A673 (cell line): ENCODE results near the gene RAB25.

Experiments
- CTCF ChIP-seq: fragments of 300-800, 200-600 bp; sonication (generic); conservative IDR thresholded peaks from 2 replicates; pipeline ENCODE4 v1.5.1; 2017; ENCODE audit warnings: low read depth, mild to moderate bottlenecking, antibody characterized with exemption, low read length, moderate library complexity, mixed read lengths
- EZH2 ChIP-seq: fragments of 200-600 bp; sonication (generic); IDR thresholded peaks from 2 replicates; pipeline ENCODE4 v1.6.1; 2017; ENCODE audit warnings: borderline replicate concordance, low read depth, mild to moderate bottlenecking, mixed read lengths, antibody characterized with exemption, low read length; ENCODE audit not compliant: poor library complexity, severe bottlenecking

- TF ChIP-seq CTCF: no peak
- no peak for TF ChIP-seq EZH2
Measured at GRCh38 chr1:156104065-156104810, 43.3 kb downstream of the RAB25 start.
